Transverse colon (tissue), 4 donors: Measurements from ENCODE around the gene ADAMTS6. TPM values are rescaled to one million over a fixed set of nuclear protein-coding genes. Genes with fewer than 3 reads are reported as not detected.
A peak's percentile ranks its signal among the peaks of the same experiment; 100 is the strongest.

ENCODE experiments used
- DNase-seq: peaks from one replicate; pipeline ENCODE4 v3.0.0-alpha.2; 2019
- H3K27ac ChIP-seq, 4 donors: fragments of 200-600 bp; sonication (generic); 2 replicates each; pipeline ENCODE4 v1.5.1; 2016 to 2018; ENCODE audit warnings: inconsistent platforms in 4 of 4
- H3K27me3 ChIP-seq: fragments of 200-600 bp; sonication (generic); 2 replicates; pipeline ENCODE4 v1.5.1; 2017; ENCODE audit warnings: inconsistent platforms
- H3K36me3 ChIP-seq, 4 donors: fragments of 200-600 bp; sonication (generic); 2 replicates each; pipeline ENCODE4 v1.5.1; 2017 to 2019; ENCODE audit warnings: inconsistent platforms in 4 of 4
- H3K4me1 ChIP-seq, 4 donors: fragments of 200-600 bp; sonication (generic); 2 replicates each; pipeline ENCODE4 v1.5.1; 2017 to 2020; ENCODE audit warnings: inconsistent platforms in 4 of 4
- H3K4me3 ChIP-seq, 4 donors: fragments of 200-600 bp; sonication (generic); 1 replicate in 1 of 4; 2 replicates in 3 of 4; pipeline versions ENCODE4 v1.5.1 to v1.6.1; 2017 to 2019; ENCODE audit warnings: inconsistent platforms in 4 of 4
- H3K9me3 ChIP-seq, 2 donors: fragments of 200-600 bp; sonication (generic); 2 replicates each; pipeline ENCODE4 v1.5.1; 2017 to 2019; ENCODE audit warnings: inconsistent platforms in 2 of 2
- CTCF ChIP-seq, 5 experiments: fragments of 200-600 bp in 3 of 5; fragments of 450-650 bp in 2 of 5; sonication (generic) in 3 of 5; IDR thresholded peaks; 1 replicate in 2 of 5; 2 replicates in 3 of 5; pipeline ENCODE4 v1.5.1; 2016 to 2017; ENCODE audit warnings: antibody characterized with exemption in 5 of 5, inconsistent platforms in 3 of 5, mild to moderate bottlenecking in 2 of 5, moderate library complexity in 1 of 5
- EP300 ChIP-seq: sonication (generic); formaldehyde crosslinking; IDR thresholded peaks from one replicate; pipeline ENCODE4 v1.6.1; 2017; ENCODE audit warnings: antibody characterized with exemption, low read depth
- POLR2A ChIP-seq: fragments of 450-650 bp; IDR thresholded peaks from one replicate; pipeline ENCODE4 v1.6.1; 2016; ENCODE audit warnings: antibody characterized with exemption, mild to moderate bottlenecking, moderate library complexity
- POLR2AphosphoS5 ChIP-seq, 3 donors: sonication (generic); formaldehyde crosslinking; IDR thresholded peaks; one replicate each; pipeline ENCODE4 v1.6.1; 2016; ENCODE audit warnings: antibody characterized with exemption in 3 of 3
- WGBS, 2 donors: methylation state at CpG; one replicate each; pipeline ENCODE4 v1.1.5; 2018; ENCODE audit warnings: low coverage in 1 of 2; 5-methylcytosine and 5-hydroxymethylcytosine counted together
- in situ Hi-C, 4 donors: fragments of 200-750 bp; cut with MboI; loops; one replicate each; pipeline versions ENCODE4 v1.15.0 to v1.15.1; 2017; ENCODE audit warnings: low sequenced_read_pairs in 3 of 4, low pct_ligation_motif_present in 1 of 4, low pct_unique_long_range_greater_than_20kb in 1 of 4
- intact Hi-C: fragments of 100-400 bp; cut with DNase I; formaldehyde crosslinking; loops from one replicate; pipeline ENCODE4 v1.15.1; 2023; ENCODE audit warnings: low total_unique reads
- total RNA-seq, 4 donors: library from RNA; depleted of rRNA; stranded (reverse); fragments of >200 nt; gene quantifications; one replicate each; pipeline ENCODE4 v1.1.0, GENCODE V29; 2016

Gene ADAMTS6
- total RNA-seq, 4 donors from 2014 or later = 0.96 to 2.2 (median 1.1) TPM; not detected in 1

DNA sequence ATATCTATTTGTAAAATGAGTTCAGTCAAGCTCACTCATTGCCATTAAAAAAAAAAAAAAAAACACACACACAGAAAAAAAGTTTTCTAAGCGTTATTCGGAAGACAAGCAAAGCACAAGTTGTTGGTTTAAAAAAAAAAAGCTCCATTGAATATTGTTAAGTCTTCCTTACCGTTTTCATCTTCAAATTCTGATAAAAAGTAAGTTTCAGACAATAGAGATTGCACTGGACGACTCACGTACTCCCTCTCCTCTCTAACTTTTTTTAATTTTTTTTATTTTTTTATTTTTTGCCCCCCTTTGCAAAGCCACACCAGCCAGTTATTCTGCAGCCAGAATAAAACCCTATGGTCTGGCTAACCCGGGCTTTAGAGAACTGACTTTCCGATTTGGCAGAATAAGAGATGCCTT, 544 bp downstream of the ADAMTS6 start:
- peak overlapping the region; percentile 25 to 57 (median 44) for H3K4me3 ChIP-seq
- intact Hi-C loops = no loop called here
- 1 to 2% methylated on average over 6 to 7 of the region's 7 CpGs for WGBS, 2 donors

DNA sequence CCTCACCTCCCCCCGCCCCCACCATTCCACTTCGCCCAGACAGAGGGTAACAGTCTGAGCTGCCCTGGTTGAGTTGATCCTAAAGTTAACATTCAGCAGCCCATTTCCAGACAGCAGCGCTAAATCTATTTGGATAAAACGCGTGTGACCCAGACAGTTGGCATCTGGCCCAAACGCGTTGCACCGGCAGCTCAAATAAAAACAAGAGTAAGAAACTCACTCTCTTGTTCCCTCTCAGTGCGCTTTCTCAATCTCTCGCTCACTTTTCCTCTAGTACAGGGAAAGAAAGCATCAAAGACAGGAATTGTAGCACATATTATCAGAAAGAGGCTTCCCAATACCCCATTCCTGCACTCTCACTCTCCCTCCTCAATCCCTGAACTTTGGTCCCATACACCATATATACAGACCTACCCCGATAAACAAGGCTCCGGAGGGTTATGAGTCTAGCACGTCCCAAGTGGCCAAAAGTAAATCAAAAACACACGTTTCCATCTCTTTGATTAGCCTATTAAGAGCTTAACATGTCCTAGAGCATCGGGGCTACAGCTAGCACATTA, 1.3 kb downstream of the ADAMTS6 start:
- 1% methylated on average over 10 to 15 of the region's 15 CpGs for WGBS, 2 donors

More for the DNA sequence above, 544 bp downstream of the ADAMTS6 start:
- Histone ChIP-seq H3K27me3 (no peaks in the 10 kb centered on the region), H3K27ac (peak overlapping the region; percentile 79 to 90 (median 86)), H3K4me1 (peaks cover 0 to 29% (median 12%) of the 10 kb centered on the region in 4 donors), H3K36me3 (no peaks in the 10 kb centered on the region), H3K9me3 (no peaks in the 10 kb centered on the region)
- no peak for TF ChIP-seq POLR2AphosphoS5 (IDR thresholded peaks at IDR 0.05)
- no peak for TF ChIP-seq POLR2A
- DNase-seq = no peak
- in situ Hi-C loops = loop anchor here (5.0 to 25.0 kb wide), 6 partner anchors 369 to 844 kb away; no protein-coding TSS in a partner anchor

GRCh38 chr5:65479527-65479926, 2.2 kb downstream of the ADAMTS6 start:
- DNase-seq = no peak
- Histone ChIP-seq H3K4me1 (peaks cover 0 to 29% (median 12%) of the 10 kb centered on the region in 4 donors), H3K36me3 (no peaks in the 10 kb centered on the region), H3K4me3 (no peak overlapping the region), H3K27me3 (no peaks in the 10 kb centered on the region), H3K9me3 (no peaks in the 10 kb centered on the region), H3K27ac (peak overlapping the region; percentile 79 to 90 (median 86))
- intact Hi-C loops = no loop called here
- in situ Hi-C loops = loop anchor here (10.0 to 25.0 kb wide), 6 partner anchors 367 to 842 kb away; no protein-coding TSS in a partner anchor
- 50 to 70% methylated on average over 1 of the region's 1 CpG for WGBS, 2 donors
- no peak for TF ChIP-seq POLR2A
- TF ChIP-seq CTCF (IDR thresholded peaks at IDR 0.05) = no peak
- no peak for TF ChIP-seq POLR2AphosphoS5 (IDR thresholded peaks at IDR 0.05)
- TF ChIP-seq EP300 = no peak

More for the DNA sequence above, 1.3 kb downstream of the ADAMTS6 start:
- Histone ChIP-seq H3K4me1 (peaks cover 0 to 29% (median 12%) of the 10 kb centered on the region in 4 donors), H3K27ac (peak overlapping the region; percentile 79 to 90 (median 86)), H3K36me3 (no peaks in the 10 kb centered on the region), H3K4me3 (peak overlapping the region; percentile 7 to 57 (median 44)), H3K9me3 (no peaks in the 10 kb centered on the region), H3K27me3 (no peaks in the 10 kb centered on the region)
- TF ChIP-seq EP300 = no peak
- peak; percentile 26 to 54 (median 48) for TF ChIP-seq POLR2AphosphoS5 (IDR thresholded peaks at IDR 0.05)
- DNase-seq = peak; percentile 76
- intact Hi-C loops (no loop called here), in situ Hi-C loops (loop anchor here (5.0 to 25.0 kb wide), 6 partner anchors 368 to 843 kb away; no protein-coding TSS in a partner anchor)

DNA sequence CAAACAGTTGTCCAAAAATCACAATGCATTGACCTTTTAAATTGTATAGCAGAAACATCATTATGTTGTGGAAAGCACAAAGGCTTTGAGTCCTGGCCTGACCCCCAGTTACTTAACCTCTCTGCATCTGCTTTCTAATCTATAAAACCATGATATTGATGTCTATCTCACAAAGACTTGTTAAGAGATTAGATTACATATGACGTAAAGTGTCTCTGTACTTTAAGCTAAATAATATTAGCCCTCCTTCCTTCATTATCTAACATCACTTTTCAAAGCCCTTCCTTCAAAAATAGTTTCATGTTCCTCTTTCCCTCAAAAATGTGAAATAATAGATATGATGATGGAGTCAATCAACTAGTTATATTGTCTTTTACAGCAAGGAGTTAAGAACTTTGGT, 3.4 kb downstream of the ADAMTS6 start:
- intact Hi-C loops = no loop called here
- no peak overlapping the region for H3K4me3 ChIP-seq
- in situ Hi-C loops = loop anchor here (10.0 to 25.0 kb wide), 6 partner anchors 366 to 841 kb away; no protein-coding TSS in a partner anchor
- H3K27me3 ChIP-seq = no peaks in the 10 kb centered on the region
- H3K36me3 ChIP-seq = no peaks in the 10 kb centered on the region
- TF ChIP-seq CTCF (IDR thresholded peaks at IDR 0.05) = no peak
- 87 to 100% methylated on average over 1 of the region's 1 CpG for WGBS, 2 donors
- no peaks in the 10 kb centered on the region for H3K9me3 ChIP-seq
- no peak for DNase-seq
- H3K27ac ChIP-seq = no peak overlapping the region
- peaks cover 0 to 25% (median 8%) of the 10 kb centered on the region in 4 donors for H3K4me1 ChIP-seq

DNA sequence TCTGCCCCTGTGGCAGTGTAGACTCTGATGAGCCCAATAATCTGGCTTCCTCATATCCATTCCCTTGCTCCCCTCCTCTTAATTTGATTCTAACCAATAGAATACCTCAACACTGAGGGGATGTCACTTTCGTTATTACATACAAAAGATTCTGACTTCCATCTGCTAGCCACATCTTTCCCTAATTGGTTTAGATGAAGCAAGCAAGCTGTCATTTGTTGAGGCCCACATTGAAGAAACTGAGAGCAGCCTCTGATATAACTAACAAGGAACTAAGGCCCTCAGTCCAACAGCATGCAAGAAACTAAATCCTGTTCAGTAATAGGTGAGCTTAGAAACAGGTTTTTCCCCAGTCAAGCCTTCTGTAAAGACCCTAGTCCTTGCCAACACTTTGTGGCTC, 5.8 kb downstream of the ADAMTS6 start:
- TF ChIP-seq POLR2A (no peak), POLR2AphosphoS5 (IDR thresholded peaks at IDR 0.05) (no peak), CTCF (IDR thresholded peaks at IDR 0.05) (no peak), EP300 (no peak)
- in situ Hi-C loops (loop anchor here (10.0 to 25.0 kb wide), 6 partner anchors 364 to 839 kb away; no protein-coding TSS in a partner anchor), intact Hi-C loops (no loop called here)
- Histone ChIP-seq H3K4me1 (peaks cover 0 to 15% (median 6%) of the 10 kb centered on the region in 4 donors), H3K36me3 (no peaks in the 10 kb centered on the region), H3K9me3 (no peaks in the 10 kb centered on the region), H3K27ac (no peak overlapping the region), H3K4me3 (no peak overlapping the region), H3K27me3 (no peaks in the 10 kb centered on the region)
- 76 to 83% methylated on average over 1 of the region's 1 CpG for WGBS, 2 donors
- DNase-seq = no peak
